ENCODE measurements around the gene ALOX5AP. TPM values are rescaled to one million over a fixed set of nuclear protein-coding genes. Genes with fewer than 3 reads are reported as not detected.
"Not testable (repeated sequence)": the region's sequence is repeated elsewhere in the genome, so short reads cannot be mapped to it uniquely, and the experiment has no call there.

The ALOX5AP gene
- total RNA-seq, 1 donor from 2014 or later, result 5.4 TPM

GRCh38 chr13:30734439-30734838 lies 904 bp upstream of the ALOX5AP start:
- intact Hi-C loops (cut with DNase I), result no loop called here
- no peak for DNase-seq (ENCODE audit: low spot score)

GRCh38 chr13:30735872-30736175 lies 481 bp downstream of the ALOX5AP start:
- intact Hi-C loops (cut with DNase I), result no loop called here
- no peak for DNase-seq (ENCODE audit: low spot score)

GRCh38 chr13:30736461-30737320 lies 1.3 kb downstream of the ALOX5AP start:
- intact Hi-C loops (cut with DNase I), result no loop called here
- DNase-seq (ENCODE audit: low spot score), result no peak

- no peak for DNase-seq (ENCODE audit: low spot score)
- intact Hi-C loops (cut with DNase I), result no loop called here
Observed at GRCh38 chr13:30737511-30738337, 2.4 kb downstream of the ALOX5AP start.

- no peak for DNase-seq (ENCODE audit: low spot score)
- intact Hi-C loops (cut with DNase I), result no loop called here
Observed at GRCh38 chr13:30738526-30739236, 3.3 kb downstream of the ALOX5AP start.

GRCh38 chr13:30739237-30739528 lies 3.8 kb downstream of the ALOX5AP start:
- intact Hi-C loops (cut with DNase I), result no loop called here
- DNase-seq (ENCODE audit: low spot score), result no peak

GRCh38 chr13:30739761-30740642 lies 4.7 kb downstream of the ALOX5AP start:
- no peak for DNase-seq (ENCODE audit: low spot score)
- intact Hi-C loops (cut with DNase I), result no loop called here

GRCh38 chr13:30742901-30743300 lies 7.6 kb downstream of the ALOX5AP start:
- intact Hi-C loops (cut with DNase I), result no loop called here
- no peak for DNase-seq (ENCODE audit: low spot score)

GRCh38 chr13:30743319-30744055 lies 8.1 kb downstream of the ALOX5AP start:
- no peak for DNase-seq (ENCODE audit: low spot score)
- intact Hi-C loops (cut with DNase I), result no loop called here

GRCh38 chr13:30744056-30744680 lies 8.8 kb downstream of the ALOX5AP start:
- peak; percentile 88 for DNase-seq (ENCODE audit: low spot score)
- intact Hi-C loops (cut with DNase I), result no loop called here

GRCh38 chr13:30744681-30745077 lies 9.3 kb downstream of the ALOX5AP start:
- no peak for DNase-seq (ENCODE audit: low spot score)
- intact Hi-C loops (cut with DNase I), result no loop called here

GRCh38 chr13:30745906-30746686 lies 10.8 kb downstream of the ALOX5AP start:
- no peak for DNase-seq (ENCODE audit: low spot score)
- intact Hi-C loops (cut with DNase I), result no loop called here

- no peak for DNase-seq (ENCODE audit: low spot score)
- intact Hi-C loops (cut with DNase I), result no loop called here
Observed at GRCh38 chr13:30746791-30747190, 11.4 kb downstream of the ALOX5AP start.

- DNase-seq (ENCODE audit: low spot score); intact Hi-C loops (cut with DNase I): not testable (repeated sequence)
Observed at GRCh38 chr13:30747845-30748244, 12.5 kb downstream of the ALOX5AP start.

GRCh38 chr13:30748717-30749116 lies 13.4 kb downstream of the ALOX5AP start:
- DNase-seq (ENCODE audit: low spot score), result no peak
- intact Hi-C loops (cut with DNase I), result no loop called here

GRCh38 chr13:30750036-30750435 lies 14.7 kb downstream of the ALOX5AP start:
- intact Hi-C loops (cut with DNase I), result no loop called here
- DNase-seq (ENCODE audit: low spot score), result no peak

GRCh38 chr13:30751183-30751933 lies 16.0 kb downstream of the ALOX5AP start:
- no peak for DNase-seq (ENCODE audit: low spot score)
- intact Hi-C loops (cut with DNase I), result no loop called here
